ENCODE results near the gene SGCD.

Gene SGCD

DNA sequence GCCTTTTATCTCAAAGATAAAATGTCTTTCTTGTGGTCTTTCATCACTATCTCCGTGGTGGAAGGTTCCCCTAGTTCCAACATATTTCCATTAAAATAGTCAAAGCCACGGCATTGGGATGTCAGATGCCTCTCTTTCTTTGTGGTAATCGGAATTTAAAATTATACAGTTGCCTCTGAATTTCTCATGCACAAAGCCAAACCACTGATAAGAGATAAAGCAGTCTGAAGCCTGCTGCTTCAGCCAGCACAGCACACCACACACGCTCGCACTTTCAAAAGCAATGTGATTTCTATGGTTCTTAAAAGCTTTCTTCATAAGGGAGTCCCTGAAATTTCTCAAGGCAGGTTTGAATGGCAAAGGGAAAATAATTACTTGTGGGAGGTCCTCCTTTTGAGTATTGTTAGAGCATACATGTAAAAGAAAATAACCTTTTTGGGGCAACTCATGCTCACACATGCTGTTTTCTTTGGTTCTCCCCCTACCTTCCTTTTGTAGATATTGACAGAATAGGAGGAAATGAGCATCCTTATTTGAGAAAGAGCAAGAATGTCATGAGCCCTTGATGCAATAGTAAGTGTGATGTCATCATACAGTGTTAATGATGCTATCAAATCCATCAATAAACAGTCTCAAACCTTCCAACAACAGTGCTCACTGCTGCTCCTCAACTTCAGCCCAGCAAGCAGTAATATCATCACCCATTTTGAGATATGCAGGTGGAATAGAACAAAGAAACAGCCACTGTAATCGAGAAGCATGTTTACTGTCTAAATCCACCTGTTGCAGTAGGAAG, 437.4 kb downstream of the SGCD start:
- TF ChIP-seq FOXP2 (optimal IDR thresholded peaks at IDR 0.05; ENCODE audit: borderline replicate concordance, extremely low read depth, extremely low read length, insufficient read depth) (no peak), REST (IDR thresholded peaks at IDR 0.05; ENCODE audit: insufficient read depth in 1 of 2, low read depth in 2 of 2, low read length in 2 of 2) (no peak), POLR2AphosphoS5 (IDR thresholded peaks at IDR 0.05; ENCODE audit: low read depth, low read length) (no peak), TAF1 (IDR thresholded peaks at IDR 0.05; ENCODE audit: borderline replicate concordance, insufficient read depth, low read length) (no peak), SIN3A (IDR thresholded peaks at IDR 0.05; ENCODE audit: borderline replicate concordance, insufficient read depth, low read length) (no peak)

DNA sequence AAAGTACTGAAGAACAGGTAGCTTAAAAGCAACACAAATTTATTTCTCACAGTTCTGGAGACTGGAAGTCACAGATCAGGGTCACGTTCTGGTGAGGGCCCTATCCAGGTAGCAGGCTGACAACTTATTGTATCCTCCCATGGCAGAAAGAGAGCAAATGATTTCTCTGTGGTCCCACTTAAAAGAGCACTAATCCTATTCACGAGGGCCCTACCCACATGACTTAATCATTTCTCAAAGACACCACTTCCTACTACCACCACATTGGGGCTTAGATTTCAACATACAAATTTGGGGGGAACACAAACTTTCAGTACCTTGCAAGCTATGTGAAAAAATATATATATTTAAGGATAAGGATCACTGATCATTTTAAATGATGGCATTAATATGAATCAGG, 447.3 kb downstream of the SGCD start:
- no peak for TF ChIP-seq POLR2AphosphoS5 (IDR thresholded peaks at IDR 0.05; ENCODE audit: low read depth, low read length)
- TF ChIP-seq TAF1 (IDR thresholded peaks at IDR 0.05; ENCODE audit: borderline replicate concordance, insufficient read depth, low read length), result no peak
- no peak for TF ChIP-seq REST (IDR thresholded peaks at IDR 0.05; ENCODE audit: insufficient read depth in 1 of 2, low read depth in 2 of 2, low read length in 2 of 2)
- no peak for TF ChIP-seq SIN3A (IDR thresholded peaks at IDR 0.05; ENCODE audit: borderline replicate concordance, insufficient read depth, low read length)
- no peak for TF ChIP-seq FOXP2 (optimal IDR thresholded peaks at IDR 0.05; ENCODE audit: borderline replicate concordance, extremely low read depth, extremely low read length, insufficient read depth)

- no peak for TF ChIP-seq SIN3A (IDR thresholded peaks at IDR 0.05; ENCODE audit: borderline replicate concordance, insufficient read depth, low read length)
- no peak for TF ChIP-seq TAF1 (IDR thresholded peaks at IDR 0.05; ENCODE audit: borderline replicate concordance, insufficient read depth, low read length)
- TF ChIP-seq FOXP2 (optimal IDR thresholded peaks at IDR 0.05; ENCODE audit: borderline replicate concordance, extremely low read depth, extremely low read length, insufficient read depth), result no peak
- no peak for TF ChIP-seq POLR2AphosphoS5 (IDR thresholded peaks at IDR 0.05; ENCODE audit: low read depth, low read length)
- no peak for TF ChIP-seq REST (IDR thresholded peaks at IDR 0.05; ENCODE audit: insufficient read depth in 1 of 2, low read depth in 2 of 2, low read length in 2 of 2)
Measured at GRCh38 chr5:156778139-156778706, 451.3 kb downstream of the SGCD start.

DNA sequence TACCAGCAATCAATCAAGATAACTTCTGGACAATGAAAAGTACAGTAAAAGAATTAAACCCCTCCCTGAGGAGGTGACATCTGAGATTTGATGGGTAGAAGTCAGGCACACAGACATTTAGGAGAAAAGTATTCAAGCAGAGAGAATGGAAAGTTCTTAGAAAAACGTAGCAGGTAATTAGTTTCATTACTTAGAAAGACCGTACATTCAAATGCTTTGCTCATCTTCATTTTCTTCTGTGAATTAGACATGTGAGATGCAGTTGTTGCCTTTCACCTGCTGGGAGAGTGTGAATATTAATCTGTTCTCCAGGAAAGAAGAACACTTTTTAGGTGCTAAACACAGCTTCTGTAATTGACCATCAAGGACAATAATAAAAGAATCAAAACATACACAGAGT, 451.8 kb downstream of the SGCD start:
- no peak for TF ChIP-seq FOXP2 (optimal IDR thresholded peaks at IDR 0.05; ENCODE audit: borderline replicate concordance, extremely low read depth, extremely low read length, insufficient read depth)
- TF ChIP-seq REST (IDR thresholded peaks at IDR 0.05; ENCODE audit: insufficient read depth in 1 of 2, low read depth in 2 of 2, low read length in 2 of 2), result no peak
